H1 (cell line): ENCODE data around the gene TAS1R3.

Experiments used
- EZH2 ChIP-seq: fragments of 200-600 bp; sonication (generic); IDR thresholded peaks from 2 replicates; pipeline ENCODE4 v1.7.1; 2012; ENCODE audit warnings: low read depth, mild to moderate bottlenecking, moderate library complexity, low read length, inconsistent platforms; ENCODE audit not compliant: severe bottlenecking
- POLR2A ChIP-seq, 2 experiments: IDR thresholded peaks; 1 replicate in 1 of 2; 2 replicates in 1 of 2; pipeline ENCODE4 v1.6.1; 2011; ENCODE audit warnings: low read depth in 2 of 2, low read length in 2 of 2, mild to moderate bottlenecking in 2 of 2; ENCODE audit errors: control extremely low read depth in 1 of 2
- USF2 ChIP-seq: IDR thresholded peaks from 2 replicates; pipeline ENCODE4 v1.6.1; 2011; ENCODE audit warnings: low read length, improper control_type of control experiment
- YY1 ChIP-seq: IDR thresholded peaks from 2 replicates; pipeline ENCODE4 v1.6.1; 2011; ENCODE audit warnings: low read depth, mild to moderate bottlenecking, low read length
- TF ChIP-seq, protein P1 (sequence below), 3 experiments: IDR thresholded peaks; 1 replicate in 2 of 3; 2 replicates in 1 of 3; pipeline versions ENCODE4 v1.5.1 to v1.6.1; 2011; ENCODE audit warnings: low read length in 3 of 3, mild to moderate bottlenecking in 3 of 3, inconsistent platforms in 2 of 3, low read depth in 1 of 3, moderate library complexity in 1 of 3; ENCODE audit not compliant: insufficient read depth in 1 of 3; ENCODE audit errors: control extremely low read depth in 1 of 3

DNA sequence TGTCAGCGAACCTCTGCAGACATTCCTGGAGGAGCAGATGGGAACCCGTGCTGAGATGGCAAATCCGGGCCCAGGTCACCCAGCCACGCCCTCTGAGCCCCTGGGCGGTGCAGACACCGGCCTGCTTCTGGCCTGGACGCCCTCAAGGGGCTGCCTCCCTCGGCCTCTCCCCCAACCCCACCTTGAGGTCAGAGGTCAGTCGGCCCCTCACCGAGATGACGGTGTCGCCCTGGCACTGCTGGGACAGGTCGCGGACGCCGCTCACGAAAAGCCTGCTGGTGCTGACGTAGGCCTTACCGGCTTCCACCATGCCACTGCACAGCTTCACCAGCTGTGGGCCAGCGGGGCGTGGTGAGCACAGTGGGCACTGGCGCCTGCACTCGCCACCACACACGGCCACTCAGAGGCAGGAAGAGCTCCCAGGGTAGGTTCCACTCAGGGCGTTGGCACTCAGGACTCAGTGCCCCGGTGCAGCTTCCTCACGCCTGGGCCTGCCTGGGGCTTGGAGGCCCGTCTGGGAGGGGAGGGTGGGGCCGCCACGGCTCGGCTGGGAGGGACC lies 28.1 kb upstream of the TAS1R3 start:
- TF ChIP-seq YY1 (no peak), EZH2 (no peak), USF2 (no peak), POLR2A (IDR thresholded peaks at IDR 0.05; ENCODE audit: control extremely low read depth in 1 of 2, low read depth in 2 of 2, low read length in 2 of 2) (no peak)
- TF ChIP-seq, protein P1, sequence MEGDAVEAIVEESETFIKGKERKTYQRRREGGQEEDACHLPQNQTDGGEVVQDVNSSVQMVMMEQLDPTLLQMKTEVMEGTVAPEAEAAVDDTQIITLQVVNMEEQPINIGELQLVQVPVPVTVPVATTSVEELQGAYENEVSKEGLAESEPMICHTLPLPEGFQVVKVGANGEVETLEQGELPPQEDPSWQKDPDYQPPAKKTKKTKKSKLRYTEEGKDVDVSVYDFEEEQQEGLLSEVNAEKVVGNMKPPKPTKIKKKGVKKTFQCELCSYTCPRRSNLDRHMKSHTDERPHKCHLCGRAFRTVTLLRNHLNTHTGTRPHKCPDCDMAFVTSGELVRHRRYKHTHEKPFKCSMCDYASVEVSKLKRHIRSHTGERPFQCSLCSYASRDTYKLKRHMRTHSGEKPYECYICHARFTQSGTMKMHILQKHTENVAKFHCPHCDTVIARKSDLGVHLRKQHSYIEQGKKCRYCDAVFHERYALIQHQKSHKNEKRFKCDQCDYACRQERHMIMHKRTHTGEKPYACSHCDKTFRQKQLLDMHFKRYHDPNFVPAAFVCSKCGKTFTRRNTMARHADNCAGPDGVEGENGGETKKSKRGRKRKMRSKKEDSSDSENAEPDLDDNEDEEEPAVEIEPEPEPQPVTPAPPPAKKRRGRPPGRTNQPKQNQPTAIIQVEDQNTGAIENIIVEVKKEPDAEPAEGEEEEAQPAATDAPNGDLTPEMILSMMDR (IDR thresholded peaks at IDR 0.05; ENCODE audit: control extremely low read depth in 1 of 3, insufficient read depth in 1 of 3, low read depth in 1 of 3, low read length in 3 of 3) = no peak
